Stimulated activated CD8-positive, alpha-beta memory T cell treated with anti-CD3 and anti-CD28 coated beads, Interleukin-7, amount 100 ng/mL, for 4 hours (primary cell): ENCODE data around the gene PIN1.

ENCODE experiments used
- DNase-seq, 2 donors: peaks; one replicate each; pipeline ENCODE4 v3.0.0-alpha.2; 2020; ENCODE audit warnings: low read depth in 2 of 2

Gene PIN1

GRCh38 chr19:9891609-9892373 is 56.7 kb downstream of the PIN1 start:
- no peak for DNase-seq
